ENCODE results near the gene UBA52. TPM values are rescaled to one million over a fixed set of nuclear protein-coding genes. Genes with fewer than 3 reads are reported as not detected.

UBA52 gene
- total and polyA plus RNA-seq, 2 experiments from 2014 or later = 708 to 755 TPM

- H3K36me3 ChIP-seq (ENCODE audit: low read depth) = peaks cover 15% of the 10 kb centered on the region; the same call in 1 of the 2 replicates
- WGBS, 2 experiments (ENCODE audit: low coverage in 1 of 2, low lambda C conversion rate in 2 of 2, missing lambda C conversion rate in 2 of 2) = 88 to 89% methylated on average over 15 of the region's 15 CpGs
- peaks cover 9% of the 10 kb centered on the region for H3K4me1 ChIP-seq (ENCODE audit: insufficient read depth)
- no peak overlapping the region for H3K4me2 ChIP-seq (ENCODE audit: unreplicated experiment)
- no peak for DNase-seq
- H3K4me3 ChIP-seq = no peak overlapping the region
- H3K27me3 ChIP-seq (replicated peaks; ENCODE audit: insufficient read depth) = no peaks in the 10 kb centered on the region
- no peak overlapping the region for H2AFZ ChIP-seq
- H3K9me3 ChIP-seq (ENCODE audit: low read depth) = no peaks in the 10 kb centered on the region
- TF ChIP-seq EZH2 (IDR thresholded peaks at IDR 0.05; ENCODE audit: insufficient read depth, poor library complexity, severe bottlenecking) = no peak
- TF ChIP-seq EZH2phosphoT487 (IDR thresholded peaks at IDR 0.05; ENCODE audit: insufficient read depth, low read depth) = no peak
- in situ Hi-C loops (cut with MboI) = no loop called here
- no peak overlapping the region for H3K9ac ChIP-seq
- H4K20me1 ChIP-seq (ENCODE audit: insufficient read depth) = no peaks in the 10 kb centered on the region
- no peak overlapping the region for H3K27ac ChIP-seq
- peaks cover 7% of the 10 kb centered on the region for H3F3A ChIP-seq (ENCODE audit: insufficient read depth)
- H3K79me2 ChIP-seq (ENCODE audit: insufficient read depth) = peaks cover 17% of the 10 kb centered on the region
- H3K9me2 ChIP-seq (ENCODE audit: insufficient read depth) = no peaks in the 10 kb centered on the region
Observed at GRCh38 chr19:18568367-18568766, 3.3 kb upstream of the UBA52 start.

GRCh38 chr19:18574691-18575291, 3.1 kb downstream of the UBA52 start:
- Histone ChIP-seq H3K9ac (no peak overlapping the region), H3K27me3 (replicated peaks; ENCODE audit: insufficient read depth) (no peaks in the 10 kb centered on the region), H3K4me3 (no peak overlapping the region), H3K36me3 (ENCODE audit: low read depth) (peaks cover 25% of the 10 kb centered on the region; the same call in 1 of the 2 replicates), H3K27ac (no peak overlapping the region), H3F3A (ENCODE audit: insufficient read depth) (peaks cover 36% of the 10 kb centered on the region; the same call in 1 of the 2 replicates), H3K4me2 (ENCODE audit: unreplicated experiment) (no peak overlapping the region), H4K20me1 (ENCODE audit: insufficient read depth) (no peaks in the 10 kb centered on the region), H3K79me2 (ENCODE audit: insufficient read depth) (peaks cover 32% of the 10 kb centered on the region), H3K9me3 (ENCODE audit: low read depth) (no peaks in the 10 kb centered on the region), H3K4me1 (ENCODE audit: insufficient read depth) (peaks cover 14% of the 10 kb centered on the region), H2AFZ (no peak overlapping the region), H3K9me2 (ENCODE audit: insufficient read depth) (no peaks in the 10 kb centered on the region)
- in situ Hi-C loops (cut with MboI) = loop anchor here (25.0 kb wide), 1 partner anchor 112 kb away; no protein-coding TSS in a partner anchor
- no peak for TF ChIP-seq EZH2phosphoT487 (IDR thresholded peaks at IDR 0.05; ENCODE audit: insufficient read depth, low read depth)
- no peak for TF ChIP-seq EZH2 (IDR thresholded peaks at IDR 0.05; ENCODE audit: insufficient read depth, poor library complexity, severe bottlenecking)
- no peak for DNase-seq
- 86 to 88% methylated on average over 17 to 18 of the region's 18 CpGs for WGBS, 2 experiments (ENCODE audit: low coverage in 1 of 2, low lambda C conversion rate in 2 of 2, missing lambda C conversion rate in 2 of 2)

GRCh38 chr19:18576383-18576782, 4.7 kb downstream of the UBA52 start:
- no peak for DNase-seq
- Histone ChIP-seq H3K36me3 (ENCODE audit: low read depth) (peaks cover 25% of the 10 kb centered on the region; the same call in 1 of the 2 replicates), H3F3A (ENCODE audit: insufficient read depth) (peaks cover 31% of the 10 kb centered on the region; the same call in 1 of the 2 replicates), H3K27ac (no peak overlapping the region), H3K4me3 (no peak overlapping the region), H3K4me1 (ENCODE audit: insufficient read depth) (peaks cover 14% of the 10 kb centered on the region), H3K9me3 (ENCODE audit: low read depth) (no peaks in the 10 kb centered on the region), H3K27me3 (replicated peaks; ENCODE audit: insufficient read depth) (no peaks in the 10 kb centered on the region), H3K9me2 (ENCODE audit: insufficient read depth) (no peaks in the 10 kb centered on the region), H3K9ac (no peak overlapping the region), H3K79me2 (ENCODE audit: insufficient read depth) (peaks cover 32% of the 10 kb centered on the region), H3K4me2 (ENCODE audit: unreplicated experiment) (no peak overlapping the region), H4K20me1 (ENCODE audit: insufficient read depth) (no peaks in the 10 kb centered on the region), H2AFZ (no peak overlapping the region)
- WGBS, 2 experiments (ENCODE audit: low coverage in 1 of 2, low lambda C conversion rate in 2 of 2, missing lambda C conversion rate in 2 of 2) = 82 to 92% methylated on average over 7 to 8 of the region's 8 CpGs
- TF ChIP-seq EZH2 (IDR thresholded peaks at IDR 0.05; ENCODE audit: insufficient read depth, poor library complexity, severe bottlenecking) = no peak
- TF ChIP-seq EZH2phosphoT487 (IDR thresholded peaks at IDR 0.05; ENCODE audit: insufficient read depth, low read depth) = no peak
- in situ Hi-C loops (cut with MboI) = loop anchor here (25.0 kb wide), 1 partner anchor 114 kb away; no protein-coding TSS in a partner anchor

- H3K36me3 ChIP-seq (ENCODE audit: low read depth) = peaks cover 25% of the 10 kb centered on the region; the same call in 1 of the 2 replicates
- TF ChIP-seq EZH2phosphoT487 (IDR thresholded peaks at IDR 0.05; ENCODE audit: insufficient read depth, low read depth) (no peak), EZH2 (IDR thresholded peaks at IDR 0.05; ENCODE audit: insufficient read depth, poor library complexity, severe bottlenecking) (no peak)
- 88 to 89% methylated on average over 21 of the region's 21 CpGs for WGBS, 2 experiments (ENCODE audit: low coverage in 1 of 2, low lambda C conversion rate in 2 of 2, missing lambda C conversion rate in 2 of 2)
- H3K27me3 ChIP-seq (replicated peaks; ENCODE audit: insufficient read depth) = no peaks in the 10 kb centered on the region
- no peak for DNase-seq
- in situ Hi-C loops (cut with MboI) = loop anchor here (25.0 kb wide), 1 partner anchor 115 kb away; no protein-coding TSS in a partner anchor
- H3F3A ChIP-seq (ENCODE audit: insufficient read depth) = peaks cover 31% of the 10 kb centered on the region; the same call in 1 of the 2 replicates
- H4K20me1 ChIP-seq (ENCODE audit: insufficient read depth) = no peaks in the 10 kb centered on the region
- H3K9me2 ChIP-seq (ENCODE audit: insufficient read depth) = no peaks in the 10 kb centered on the region
- peaks cover 14% of the 10 kb centered on the region for H3K4me1 ChIP-seq (ENCODE audit: insufficient read depth)
- H3K9me3 ChIP-seq (ENCODE audit: low read depth) = no peaks in the 10 kb centered on the region
- H3K4me3 ChIP-seq = no peak overlapping the region
- no peak overlapping the region for H3K9ac ChIP-seq
- no peak overlapping the region for H3K27ac ChIP-seq
- H3K79me2 ChIP-seq (ENCODE audit: insufficient read depth) = peaks cover 25% of the 10 kb centered on the region
- no peak overlapping the region for H2AFZ ChIP-seq
- H3K4me2 ChIP-seq (ENCODE audit: unreplicated experiment) = no peak overlapping the region
Observed at GRCh38 chr19:18577365-18577914, 5.8 kb downstream of the UBA52 start.

All from GM23248 (cell line).